AG09319 (cell line): Measurements from ENCODE around the gene DNAJC27.

Experiments
- DNase-seq: peaks from one replicate; pipeline ENCODE4 v3.0.0-alpha.2; 2010; ENCODE audit warnings: low read depth; ENCODE audit errors: extremely low read depth
- TF ChIP-seq, protein P1 (sequence below): IDR thresholded peaks from 2 replicates; pipeline ENCODE4 v1.5.1; 2011; ENCODE audit warnings: low read depth, mild to moderate bottlenecking, inconsistent platforms, low read length, moderate library complexity

Gene DNAJC27

DNA sequence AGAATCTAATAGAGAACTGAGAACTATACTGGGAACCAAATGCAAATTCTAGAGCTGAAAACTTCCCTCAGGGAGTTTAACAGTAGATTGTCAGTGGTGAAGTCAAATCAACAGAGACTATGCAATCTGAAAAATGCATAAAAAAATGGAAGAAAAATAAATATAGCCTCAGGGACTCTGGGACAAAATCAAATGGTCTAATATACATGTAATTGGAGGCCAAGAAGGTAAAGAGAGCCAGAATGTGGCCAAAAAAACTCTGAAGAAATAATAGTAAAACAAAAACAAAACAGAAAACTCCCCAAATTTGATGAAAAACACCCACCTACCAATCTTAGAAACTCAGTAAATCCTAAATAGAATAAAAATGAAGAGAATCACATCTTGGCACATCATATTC is 16.5 kb downstream of the DNAJC27 start:
- TF ChIP-seq, protein P1, sequence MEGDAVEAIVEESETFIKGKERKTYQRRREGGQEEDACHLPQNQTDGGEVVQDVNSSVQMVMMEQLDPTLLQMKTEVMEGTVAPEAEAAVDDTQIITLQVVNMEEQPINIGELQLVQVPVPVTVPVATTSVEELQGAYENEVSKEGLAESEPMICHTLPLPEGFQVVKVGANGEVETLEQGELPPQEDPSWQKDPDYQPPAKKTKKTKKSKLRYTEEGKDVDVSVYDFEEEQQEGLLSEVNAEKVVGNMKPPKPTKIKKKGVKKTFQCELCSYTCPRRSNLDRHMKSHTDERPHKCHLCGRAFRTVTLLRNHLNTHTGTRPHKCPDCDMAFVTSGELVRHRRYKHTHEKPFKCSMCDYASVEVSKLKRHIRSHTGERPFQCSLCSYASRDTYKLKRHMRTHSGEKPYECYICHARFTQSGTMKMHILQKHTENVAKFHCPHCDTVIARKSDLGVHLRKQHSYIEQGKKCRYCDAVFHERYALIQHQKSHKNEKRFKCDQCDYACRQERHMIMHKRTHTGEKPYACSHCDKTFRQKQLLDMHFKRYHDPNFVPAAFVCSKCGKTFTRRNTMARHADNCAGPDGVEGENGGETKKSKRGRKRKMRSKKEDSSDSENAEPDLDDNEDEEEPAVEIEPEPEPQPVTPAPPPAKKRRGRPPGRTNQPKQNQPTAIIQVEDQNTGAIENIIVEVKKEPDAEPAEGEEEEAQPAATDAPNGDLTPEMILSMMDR = no peak
- DNase-seq = no peak

DNA sequence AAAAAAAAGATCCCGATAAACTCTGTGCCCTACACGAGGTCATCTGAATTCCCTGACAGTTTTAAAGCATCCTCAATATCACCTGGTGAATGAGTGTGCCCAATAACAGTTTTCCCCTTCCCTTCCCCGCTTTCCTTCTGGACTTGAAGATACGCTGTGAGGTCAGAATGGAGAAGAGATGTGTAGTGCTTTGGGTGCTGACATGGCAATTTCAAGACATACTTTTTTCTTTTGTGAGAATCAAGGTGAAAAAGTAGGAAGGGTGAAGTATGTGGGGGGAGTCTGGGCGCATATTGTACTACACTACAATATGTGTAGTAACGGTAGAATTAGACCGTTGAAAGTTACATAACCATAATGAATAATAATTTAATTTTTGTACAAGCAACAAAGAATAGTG is 21.7 kb downstream of the DNAJC27 start:
- no peak for DNase-seq
- TF ChIP-seq, protein P1 = no peak

DNA sequence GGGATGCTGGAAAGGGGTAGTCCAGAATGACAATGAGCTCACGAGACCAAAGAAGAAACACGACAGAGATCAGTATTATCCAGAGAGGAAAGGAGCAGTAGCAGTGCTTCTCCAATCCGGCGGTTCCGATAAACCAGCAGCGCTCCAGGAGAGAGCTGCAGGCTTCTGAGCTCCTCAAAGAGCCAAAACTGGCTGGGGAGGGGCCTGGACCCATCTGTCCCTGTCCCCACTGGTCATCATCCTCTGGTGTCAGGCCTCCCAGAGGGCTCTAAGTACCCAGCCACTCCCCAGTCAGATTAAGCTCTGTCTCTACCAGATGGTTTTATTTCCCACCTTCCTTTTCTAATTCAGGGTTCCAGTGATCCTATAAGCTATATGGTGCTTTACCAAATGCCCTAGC is 23.2 kb downstream of the DNAJC27 start:
- TF ChIP-seq, protein P1 = no peak
- no peak for DNase-seq

DNA sequence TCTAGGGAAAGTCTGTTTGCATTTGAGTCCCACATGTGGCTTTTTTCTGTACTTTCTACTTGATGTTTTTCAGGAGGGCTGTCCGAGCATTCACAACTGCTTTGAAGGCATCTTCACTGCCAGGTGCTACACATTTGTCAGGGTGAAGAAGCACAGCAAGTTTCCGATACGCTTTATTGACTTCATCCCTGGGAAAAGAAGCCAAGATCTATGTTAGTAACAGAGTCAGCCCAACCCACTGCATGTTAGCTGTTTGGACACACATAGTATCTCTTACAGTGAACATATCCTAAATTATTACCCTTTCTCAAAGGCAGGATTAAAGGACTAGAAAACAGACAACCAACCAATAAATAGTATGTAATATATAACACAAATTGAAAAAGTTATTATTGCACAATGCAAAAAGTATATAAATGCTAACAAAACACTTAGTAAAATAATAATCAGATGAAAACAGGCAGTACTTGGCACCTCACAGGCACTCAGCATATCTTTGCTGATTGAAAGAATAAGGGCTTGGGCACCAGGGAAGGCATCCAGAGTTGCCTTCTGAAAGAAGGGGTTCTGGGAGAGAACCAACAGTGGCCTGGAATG is 24.1 kb downstream of the DNAJC27 start:
- TF ChIP-seq, protein P1 = no peak

DNA sequence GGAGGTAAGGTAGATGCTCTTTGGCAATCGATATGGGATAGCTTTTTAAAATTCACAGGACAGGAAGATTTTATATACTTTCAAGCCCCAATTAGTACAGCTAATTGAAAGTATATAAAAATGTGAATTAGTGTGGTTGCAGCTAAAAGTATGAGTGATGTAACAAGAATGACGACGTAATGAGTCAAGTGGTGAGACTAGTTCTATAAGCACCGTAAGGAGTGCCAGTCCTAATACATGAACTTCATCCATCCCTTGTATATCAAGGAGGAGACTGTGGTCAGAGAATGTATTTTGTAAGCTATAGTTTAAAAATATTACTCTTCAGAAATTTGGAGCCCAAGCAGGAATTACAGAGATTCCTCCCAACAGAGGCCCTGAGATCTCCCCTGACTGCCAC is 25.8 kb downstream of the DNAJC27 start:
- TF ChIP-seq, protein P1 = no peak
- no peak for DNase-seq

More for the DNA sequence above, 24.1 kb downstream of the DNAJC27 start:
- no peak for DNase-seq

DNA sequence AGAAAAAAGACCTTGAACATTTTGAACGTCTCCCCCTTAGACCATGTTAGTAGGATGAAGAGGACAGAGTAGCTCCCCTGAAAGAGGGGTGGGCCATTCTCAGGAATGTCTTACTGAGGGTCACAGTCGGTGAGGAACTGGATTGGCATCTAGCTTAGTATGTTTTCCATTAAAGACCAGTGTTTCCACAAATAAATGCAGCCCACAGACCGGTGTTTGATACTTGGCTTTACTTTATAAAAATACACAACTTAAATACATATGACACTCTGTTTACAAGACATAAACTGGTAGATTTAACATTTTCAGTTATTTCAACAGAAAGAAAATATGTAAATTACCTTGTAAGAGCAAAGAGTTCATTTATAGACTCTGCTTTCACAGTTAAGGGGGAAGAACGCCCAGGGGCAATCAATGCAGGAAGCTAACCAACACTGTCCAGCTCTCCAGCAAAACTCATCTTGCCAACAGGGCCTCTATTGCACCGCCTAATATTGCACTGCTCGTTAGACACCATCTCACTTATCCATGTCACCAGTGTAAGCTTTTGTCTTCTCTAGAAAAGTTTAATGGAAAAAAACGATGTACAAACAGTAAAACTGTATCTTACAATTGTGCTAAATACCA is 28.2 kb downstream of the DNAJC27 start:
- no peak for DNase-seq
- TF ChIP-seq, protein P1 = no peak

DNA sequence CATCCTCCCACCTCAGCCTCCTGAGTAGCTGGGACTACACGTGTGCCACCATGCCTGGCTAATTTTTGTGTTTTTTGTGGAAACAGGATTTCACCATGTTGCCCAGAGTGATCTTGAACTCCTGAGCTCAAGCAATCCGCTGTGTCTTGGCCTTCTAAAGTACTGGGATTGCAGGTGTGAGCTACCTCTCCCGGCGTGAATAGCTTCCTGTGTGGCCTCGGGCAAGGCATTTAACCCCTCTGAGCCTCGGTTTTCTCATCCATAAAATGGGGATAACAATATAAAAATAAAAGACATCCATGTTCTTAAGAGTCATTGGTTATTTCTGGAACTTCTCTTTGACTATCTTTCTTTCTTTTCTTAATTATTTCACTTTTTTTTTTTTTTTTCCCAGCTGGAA is 32.4 kb downstream of the DNAJC27 start:
- no peak for DNase-seq
- TF ChIP-seq, protein P1 = no peak
